Prostate gland (tissue), 2 donors: Measurements from ENCODE around the gene AKT3. TPM values are rescaled to one million over a fixed set of nuclear protein-coding genes. Genes with fewer than 3 reads are reported as not detected.
"Not testable (repeated sequence)": the region's sequence is repeated elsewhere in the genome, so short reads cannot be mapped to it uniquely, and the experiment has no call there.

ENCODE experiments used
- DNase-seq: peaks from one replicate; pipeline ENCODE4 v3.0.0-alpha.2; 2019; ENCODE audit warnings: low spot score
- H3K27ac ChIP-seq, 2 donors: fragments of 200-600 bp; sonication (generic); 2 replicates each; pipeline ENCODE4 v1.5.1; 2017 to 2019
- H3K27me3 ChIP-seq: fragments of 200-600 bp; sonication (generic); replicated peaks from 2 replicates; pipeline ENCODE4 v1.5.1; 2019; ENCODE audit not compliant: insufficient read depth
- H3K36me3 ChIP-seq, 2 donors: fragments of 200-600 bp; sonication (generic); 1 replicate in 1 of 2; 2 replicates in 1 of 2; pipeline versions ENCODE4 v1.5.1 to v1.8.1; 2017 to 2019
- H3K4me1 ChIP-seq: fragments of 200-600 bp; sonication (generic); replicated peaks from 2 replicates; pipeline ENCODE4 v1.5.1; 2019
- H3K4me3 ChIP-seq, 2 donors: fragments of 200-600 bp; sonication (generic); 2 replicates each; pipeline ENCODE4 v1.5.1; 2017 to 2019
- H3K9me3 ChIP-seq: fragments of 200-600 bp; sonication (generic); 2 replicates; pipeline ENCODE4 v1.5.1; 2017
- POLR2A ChIP-seq: fragments of 450-650 bp; IDR thresholded peaks from one replicate; pipeline ENCODE4 v1.6.1; 2016; ENCODE audit warnings: antibody characterized with exemption, mild to moderate bottlenecking
- POLR2AphosphoS5 ChIP-seq: sonication (generic); formaldehyde crosslinking; IDR thresholded peaks from one replicate; pipeline ENCODE4 v1.6.1; 2017; ENCODE audit warnings: antibody characterized with exemption
- WGBS: methylation state at CpG from one replicate; pipeline ENCODE4 v1.1.5; 2018; 5-methylcytosine and 5-hydroxymethylcytosine counted together
- intact Hi-C: fragments of 100-400 bp; cut with DNase I; formaldehyde crosslinking; loops from one replicate; pipeline ENCODE4 v1.14.2; 2022
- total RNA-seq, 2 donors: library from RNA; depleted of rRNA; stranded (reverse); fragments of >200 nt; gene quantifications; one replicate each; pipeline ENCODE4 v1.1.0, GENCODE V29; 2016
- TF ChIP-seq, protein P1 (sequence below), 4 experiments: fragments of 200-600 bp in 2 of 4; fragments of 450-650 bp in 2 of 4; sonication (generic) in 2 of 4; IDR thresholded peaks; 1 replicate in 3 of 4; 2 replicates in 1 of 4; pipeline ENCODE4 v1.5.1; 2016 to 2019; ENCODE audit warnings: antibody characterized with exemption in 4 of 4, mild to moderate bottlenecking in 2 of 4, moderate library complexity in 2 of 4

The AKT3 gene
- total RNA-seq, 2 donors from 2014 or later = 40.7 to 62.7 TPM

DNA sequence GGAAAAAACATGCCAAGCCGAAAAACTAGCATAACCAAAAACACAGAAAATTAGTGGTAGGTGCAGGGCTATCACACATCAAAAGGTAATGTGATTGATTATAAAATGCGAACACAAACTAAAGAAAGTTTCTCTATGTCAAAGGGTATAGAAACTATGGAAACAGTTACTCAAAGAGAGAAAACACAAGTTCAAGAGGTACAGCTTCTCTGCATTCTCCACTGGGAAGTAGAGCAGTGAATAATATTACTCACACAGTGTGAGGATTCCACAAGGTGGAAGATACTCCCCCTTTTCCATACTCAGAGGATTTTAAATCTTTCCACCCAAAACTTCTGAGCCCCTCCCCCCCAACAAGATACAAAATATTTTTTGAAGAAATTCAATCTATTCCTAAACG, 18.6 kb downstream of the AKT3 start:
- no peak overlapping the region for H3K27ac ChIP-seq
- no peak overlapping the region for H3K4me3 ChIP-seq
- H3K27me3 ChIP-seq = no peaks in the 10 kb centered on the region
- no peak for DNase-seq
- TF ChIP-seq POLR2A = no peak
- TF ChIP-seq POLR2AphosphoS5 = no peak
- WGBS = 95% methylated on average over 3 of the region's 3 CpGs
- no peaks in the 10 kb centered on the region for H3K4me1 ChIP-seq
- H3K9me3 ChIP-seq = no peaks in the 10 kb centered on the region
- intact Hi-C loops = no loop called here
- no peaks in the 10 kb centered on the region for H3K36me3 ChIP-seq

DNA sequence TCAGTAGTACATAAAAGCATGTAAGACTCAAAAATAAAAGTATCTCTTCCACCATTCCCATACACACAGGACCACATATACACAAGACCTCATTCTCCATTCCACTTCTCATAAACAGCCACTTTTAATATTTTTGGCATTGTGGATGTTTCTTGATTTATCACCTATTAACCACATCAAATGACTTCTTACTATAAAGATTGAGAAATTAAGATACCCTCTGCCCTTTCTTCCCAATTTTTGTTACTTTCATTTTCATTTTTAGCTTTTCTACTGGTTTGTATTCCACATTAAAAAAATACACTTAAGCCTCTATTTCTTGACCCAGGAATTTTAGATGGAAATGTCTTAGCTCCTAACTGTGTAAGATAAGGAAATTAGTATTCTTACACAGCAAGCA, 22.8 kb downstream of the AKT3 start:
- H3K4me1 ChIP-seq = no peaks in the 10 kb centered on the region
- no peak overlapping the region for H3K4me3 ChIP-seq
- no peaks in the 10 kb centered on the region for H3K27me3 ChIP-seq
- no peak overlapping the region for H3K27ac ChIP-seq
- no peaks in the 10 kb centered on the region for H3K36me3 ChIP-seq
- intact Hi-C loops = no loop called here
- H3K9me3 ChIP-seq = no peaks in the 10 kb centered on the region
- TF ChIP-seq, protein P1, sequence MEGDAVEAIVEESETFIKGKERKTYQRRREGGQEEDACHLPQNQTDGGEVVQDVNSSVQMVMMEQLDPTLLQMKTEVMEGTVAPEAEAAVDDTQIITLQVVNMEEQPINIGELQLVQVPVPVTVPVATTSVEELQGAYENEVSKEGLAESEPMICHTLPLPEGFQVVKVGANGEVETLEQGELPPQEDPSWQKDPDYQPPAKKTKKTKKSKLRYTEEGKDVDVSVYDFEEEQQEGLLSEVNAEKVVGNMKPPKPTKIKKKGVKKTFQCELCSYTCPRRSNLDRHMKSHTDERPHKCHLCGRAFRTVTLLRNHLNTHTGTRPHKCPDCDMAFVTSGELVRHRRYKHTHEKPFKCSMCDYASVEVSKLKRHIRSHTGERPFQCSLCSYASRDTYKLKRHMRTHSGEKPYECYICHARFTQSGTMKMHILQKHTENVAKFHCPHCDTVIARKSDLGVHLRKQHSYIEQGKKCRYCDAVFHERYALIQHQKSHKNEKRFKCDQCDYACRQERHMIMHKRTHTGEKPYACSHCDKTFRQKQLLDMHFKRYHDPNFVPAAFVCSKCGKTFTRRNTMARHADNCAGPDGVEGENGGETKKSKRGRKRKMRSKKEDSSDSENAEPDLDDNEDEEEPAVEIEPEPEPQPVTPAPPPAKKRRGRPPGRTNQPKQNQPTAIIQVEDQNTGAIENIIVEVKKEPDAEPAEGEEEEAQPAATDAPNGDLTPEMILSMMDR (IDR thresholded peaks at IDR 0.05) = no peak
- TF ChIP-seq POLR2A (no peak), POLR2AphosphoS5 (no peak)
- DNase-seq = no peak

DNA sequence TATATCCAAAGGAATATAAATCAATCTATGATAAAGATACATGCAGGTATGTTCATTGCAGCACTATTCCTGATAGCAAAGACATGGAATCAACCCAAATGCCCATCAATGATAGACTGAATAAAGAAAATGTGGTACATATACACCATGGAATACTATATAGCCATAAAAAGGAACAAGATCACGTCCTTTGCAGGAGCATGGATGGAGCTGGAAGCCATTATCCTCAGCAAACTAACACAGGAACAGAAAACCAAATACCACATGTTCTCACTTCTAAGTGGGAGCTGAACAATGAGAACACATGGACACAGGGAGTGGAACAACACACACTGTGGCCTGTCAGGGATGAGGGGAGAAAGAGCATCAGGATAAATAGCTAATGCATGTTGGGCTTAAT, 25.1 kb downstream of the AKT3 start:
- 86% methylated on average over 1 of the region's 1 CpG for WGBS
- H3K27ac ChIP-seq, H3K27me3 ChIP-seq, H3K36me3 ChIP-seq, H3K4me1 ChIP-seq, intact Hi-C loops, H3K9me3 ChIP-seq, H3K4me3 ChIP-seq, DNase-seq: not testable (repeated sequence)

DNA sequence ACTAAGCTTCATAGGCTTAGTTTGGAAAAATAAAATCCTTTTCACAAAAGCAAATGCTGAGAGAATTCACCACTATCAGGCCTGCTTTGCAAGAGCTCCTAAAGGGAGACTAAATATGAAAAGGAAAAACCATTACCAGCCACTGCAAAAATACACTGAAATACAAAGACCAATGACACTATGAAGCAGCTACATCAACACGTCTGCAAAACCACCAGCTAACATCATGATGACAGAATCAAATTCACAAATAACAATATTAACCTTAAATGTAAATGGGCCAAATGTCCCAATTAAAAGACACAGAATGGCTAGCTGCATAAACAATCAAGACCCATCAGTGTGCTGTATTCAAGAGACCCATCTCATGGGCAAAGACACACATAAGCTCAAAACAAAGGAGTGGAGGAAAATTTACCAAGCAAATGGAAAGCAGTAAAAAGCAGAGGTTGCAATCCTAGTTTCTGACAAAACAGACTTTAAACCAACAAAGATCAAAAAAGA, 28.8 kb downstream of the AKT3 start:
- H3K9me3 ChIP-seq = no peaks in the 10 kb centered on the region
- H3K27me3 ChIP-seq = no peaks in the 10 kb centered on the region
- no peak overlapping the region for H3K4me3 ChIP-seq
- 100% methylated on average over 1 of the region's 1 CpG for WGBS
- no peaks in the 10 kb centered on the region for H3K36me3 ChIP-seq
- no peak for TF ChIP-seq POLR2A
- H3K4me1 ChIP-seq = no peaks in the 10 kb centered on the region
- no peak overlapping the region for H3K27ac ChIP-seq
- no peak for DNase-seq
- intact Hi-C loops = no loop called here

DNA sequence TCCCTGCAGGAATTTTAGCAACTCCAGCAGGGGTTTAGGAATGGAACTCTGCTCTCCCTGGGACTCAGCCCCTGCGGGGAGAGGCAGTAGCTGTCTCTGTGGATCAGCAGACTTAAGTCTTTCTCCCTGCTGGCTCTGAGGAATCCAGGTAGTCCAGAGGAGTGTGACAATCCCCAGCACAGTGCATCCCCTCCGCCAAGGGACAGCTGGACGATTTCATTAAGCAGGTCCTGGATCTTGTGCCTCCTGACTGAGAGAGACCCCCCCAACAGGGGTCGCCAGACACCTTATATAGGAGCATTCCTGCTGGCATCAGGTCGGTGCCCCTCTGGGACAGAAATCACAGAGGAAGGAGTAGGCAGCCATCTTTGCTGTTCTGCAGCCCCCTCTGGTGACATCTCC, 30.6 kb downstream of the AKT3 start:
- Histone ChIP-seq H3K4me1 (no peaks in the 10 kb centered on the region), H3K27ac (no peak overlapping the region), H3K4me3 (no peak overlapping the region), H3K9me3 (no peaks in the 10 kb centered on the region), H3K27me3 (no peaks in the 10 kb centered on the region), H3K36me3 (no peaks in the 10 kb centered on the region)
- TF ChIP-seq, protein P1 (IDR thresholded peaks at IDR 0.05) = no peak
- DNase-seq = no peak
- 91% methylated on average over 5 of the region's 5 CpGs for WGBS
- intact Hi-C loops = no loop called here

DNA sequence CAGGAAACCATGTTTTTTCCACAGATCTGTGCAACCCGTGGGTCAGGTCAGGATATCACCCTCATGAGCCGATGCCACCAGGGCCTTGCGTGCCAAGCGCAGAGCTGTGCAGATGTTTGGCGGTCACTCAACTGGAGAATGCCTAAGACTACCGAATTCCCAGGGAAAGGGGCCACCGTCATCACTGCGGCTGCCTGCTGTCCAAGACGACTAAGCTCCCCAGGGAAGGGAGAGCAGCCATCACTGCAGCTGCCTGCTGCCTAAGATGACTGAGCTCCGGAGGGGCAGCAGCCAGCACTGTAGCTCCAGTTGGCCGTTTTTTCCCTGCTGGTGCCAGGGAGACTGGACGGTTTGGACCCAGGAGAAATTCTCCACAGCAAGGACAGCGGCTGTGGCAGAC, 31.1 kb downstream of the AKT3 start:
- intact Hi-C loops = no loop called here
- Histone ChIP-seq H3K4me1 (no peaks in the 10 kb centered on the region), H3K36me3 (no peaks in the 10 kb centered on the region)

More for the DNA sequence above, 31.1 kb downstream of the AKT3 start:
- Histone ChIP-seq H3K27ac (no peak overlapping the region), H3K27me3 (no peaks in the 10 kb centered on the region), H3K9me3 (no peaks in the 10 kb centered on the region), H3K4me3 (no peak overlapping the region)
- no peak for DNase-seq
- 92% methylated on average over 13 of the region's 13 CpGs for WGBS
- TF ChIP-seq POLR2AphosphoS5 = no peak
- TF ChIP-seq, protein P1 (IDR thresholded peaks at IDR 0.05) = no peak
- no peak for TF ChIP-seq POLR2A
